SK-N-SH (cell line): ENCODE measurements around the gene RAC2. TPM values are rescaled to one million over a fixed set of nuclear protein-coding genes. Genes with fewer than 3 reads are reported as not detected.
A peak's percentile ranks its signal among the peaks of the same experiment; 100 is the strongest.

Experiments
- CTCF ChIA-PET: fragments of 300-600, 350-600 bp; formaldehyde crosslinking; extraction: SDS; loops from one replicate; lab custom pipeline; 2021; lab: Yijun Ruan, JAX
- POLR2A ChIA-PET: fragments of 350-600 bp; sonication (Branson Sonifier 250); formaldehyde crosslinking; extraction: SDS; loops from one replicate; lab custom pipeline; 2020; ENCODE audit warnings: antibody characterized with exemption, inconsistent platforms; lab: Yijun Ruan, JAX
- DNase-seq: peaks from one replicate; pipeline ENCODE4 v3.0.0; 2012
- H2AFZ ChIP-seq: fragments of 200-600 bp; sonication (generic); 2 replicates; pipeline ENCODE4 v1.8.1; 2016; ENCODE audit warnings: antibody characterized with exemption, mild to moderate bottlenecking, low read depth
- H3F3A ChIP-seq: fragments of 200-600 bp; sonication (generic); replicated peaks from 2 replicates; pipeline ENCODE3; 2016; ENCODE audit warnings: antibody characterized with exemption, mild to moderate bottlenecking; ENCODE audit not compliant: insufficient read depth
- H3K27ac ChIP-seq, 2 experiments: fragments of 200-500 bp in 1 of 2; fragments of 200-600 bp in 1 of 2; sonication (Bioruptor generic) in 1 of 2; sonication (generic), shearing (Covaris generic) in 1 of 2; 2 replicates each; pipeline versions ENCODE4 v1.5.1 to v1.6.1; 2014 to 2016; ENCODE audit warnings: low read depth in 2 of 2, inconsistent platforms in 1 of 2, low read length in 1 of 2, mild to moderate bottlenecking in 1 of 2, mixed read lengths in 1 of 2
- H3K27me3 ChIP-seq: fragments of 200-600 bp; sonication (generic), shearing (Covaris generic); 2 replicates; pipeline ENCODE4 v1.6.1; 2016; ENCODE audit warnings: mixed run types; ENCODE audit not compliant: insufficient read depth
- H3K36me3 ChIP-seq, 2 experiments: fragments of 200-500 bp in 1 of 2; fragments of 200-600 bp in 1 of 2; sonication (Bioruptor generic) in 1 of 2; sonication (generic) in 1 of 2; replicated peaks in 1 of 2; 2 replicates each; pipeline versions ENCODE3 to v1.5.1; 2014 to 2016; ENCODE audit warnings: low read length in 1 of 2, mild to moderate bottlenecking in 1 of 2; ENCODE audit not compliant: insufficient read depth in 2 of 2, control insufficient read depth in 1 of 2
- H3K4me1 ChIP-seq, 2 experiments: fragments of 200-500 bp in 1 of 2; fragments of 200-600 bp in 1 of 2; sonication (Bioruptor generic) in 1 of 2; sonication (generic), shearing (Covaris generic) in 1 of 2; 2 replicates each; pipeline versions ENCODE4 v1.5.1 to v1.6.1; 2014 to 2016; ENCODE audit warnings: low read depth in 1 of 2, low read length in 1 of 2, mixed run types in 1 of 2; ENCODE audit not compliant: insufficient read depth in 2 of 2, control insufficient read depth in 1 of 2
- H3K4me2 ChIP-seq: fragments of 200-600 bp; sonication (generic), shearing (Covaris generic); 2 replicates; pipeline ENCODE4 v1.6.1; 2017; ENCODE audit warnings: mixed run types
- H3K4me3 ChIP-seq, 2 experiments: fragments of 200-500 bp in 1 of 2; fragments of 200-600 bp in 1 of 2; sonication (Bioruptor generic) in 1 of 2; sonication (generic), shearing (Covaris generic) in 1 of 2; 2 replicates each; pipeline versions ENCODE4 v1.5.1 to v1.8.1; 2014 to 2016; ENCODE audit warnings: low read depth in 2 of 2, inconsistent platforms in 1 of 2, low read length in 1 of 2, mild to moderate bottlenecking in 1 of 2, mixed read lengths in 1 of 2, moderate library complexity in 1 of 2
- H3K79me2 ChIP-seq: fragments of 200-600 bp; sonication (generic); 2 replicates; pipeline ENCODE4 v1.8.1; 2017; ENCODE audit warnings: mild to moderate bottlenecking; ENCODE audit not compliant: insufficient read depth
- H3K9ac ChIP-seq: fragments of 200-600 bp; sonication (generic); 2 replicates; pipeline ENCODE4 v1.6.1; 2017; ENCODE audit warnings: mixed run types
- H3K9me2 ChIP-seq: fragments of 200-600 bp; sonication (generic); 2 replicates; pipeline ENCODE4 v1.6.1; 2017; ENCODE audit warnings: mixed run types
- H3K9me3 ChIP-seq: fragments of 200-600 bp; sonication (generic); 2 replicates; pipeline ENCODE4 v1.6.1; 2017; ENCODE audit warnings: mixed run types, mild to moderate bottlenecking, moderate library complexity
- H4K20me1 ChIP-seq: fragments of 200-600 bp; sonication (generic); 2 replicates; pipeline ENCODE4 v1.6.1; 2017; ENCODE audit warnings: mild to moderate bottlenecking, mixed run types; ENCODE audit not compliant: insufficient read depth
- FOXM1 ChIP-seq: IDR thresholded peaks from 2 replicates; pipeline ENCODE4 v1.4.0; 2012; ENCODE audit warnings: low read depth, mild to moderate bottlenecking
- JUND ChIP-seq: IDR thresholded peaks from 2 replicates; pipeline ENCODE4 v1.4.0; 2012
- NRF1 ChIP-seq: IDR thresholded peaks from 2 replicates; pipeline ENCODE4 v1.6.1; 2012; ENCODE audit warnings: low read depth, mild to moderate bottlenecking, low read length
- POLR2AphosphoS5 ChIP-seq: IDR thresholded peaks from 2 replicates; pipeline ENCODE4 v1.6.1; 2012; ENCODE audit warnings: low read depth, low read length
- RCOR1 ChIP-seq: fragments of 150-350 bp; IDR thresholded peaks from 2 replicates; pipeline ENCODE4 v1.6.1; 2017; ENCODE audit warnings: antibody characterized with exemption, low read length
- REST ChIP-seq: IDR thresholded peaks from 2 replicates; pipeline ENCODE4 v1.6.1; 2012; ENCODE audit warnings: mild to moderate bottlenecking, low read depth, low read length, moderate library complexity
- RFX5 ChIP-seq: IDR thresholded peaks from 2 replicates; pipeline ENCODE4 v1.6.1; 2012; ENCODE audit warnings: mild to moderate bottlenecking, improper control_type of control experiment, low read length
- RXRA ChIP-seq: IDR thresholded peaks from 2 replicates; pipeline ENCODE4 v1.4.0; 2012; ENCODE audit warnings: low read depth, mild to moderate bottlenecking, borderline replicate concordance
- SIN3A ChIP-seq: IDR thresholded peaks from 2 replicates; pipeline ENCODE4 v1.6.1; 2012; ENCODE audit warnings: low read depth, mild to moderate bottlenecking, low read length, moderate library complexity, borderline replicate concordance
- TCF12 ChIP-seq: IDR thresholded peaks from 2 replicates; pipeline ENCODE4 v1.4.0; 2012
- USF1 ChIP-seq: IDR thresholded peaks from 2 replicates; pipeline ENCODE4 v1.4.0; 2012; ENCODE audit warnings: low read depth, borderline replicate concordance
- YY1 ChIP-seq: IDR thresholded peaks from 2 replicates; pipeline ENCODE4 v1.4.0; 2012; ENCODE audit warnings: low read depth, mild to moderate bottlenecking
- WGBS: methylation state at CpG from one replicate; pipeline ENCODE4 v1.1.6; 2017; ENCODE audit warnings: low lambda C conversion rate; 5-methylcytosine and 5-hydroxymethylcytosine counted together
- polyA plus RNA-seq, 3 experiments: library from polyadenylated mRNA; depleted of rRNA; stranded (reverse); fragments of >200 nt; gene quantifications; 2 replicates each; pipeline ENCODE4 v1.2.3, GENCODE V29; 2012

The RAC2 gene
- polyA plus RNA-seq, 1 of the 3 experiments (the other 2 are of a cell fraction): 29.9 TPM

GRCh38 chr22:37256075-37256726 is 12.1 kb upstream of the RAC2 start:
- H3K4me1 ChIP-seq: peaks cover 4 to 21% of the 10 kb centered on the region in 2 experiments
- 81% methylated on average over 9 of the region's 10 CpGs for WGBS
- DNase-seq: no peak
- H3K4me2 ChIP-seq: no peak overlapping the region
- no peaks in the 10 kb centered on the region for H3K9me2 ChIP-seq
- ChIA-PET CTCF (interaction anchor here (0.6 to 1.6 kb wide), 3 partner anchors 57 to 474 kb away, joined by 3 to 4 read pairs (median 3); no protein-coding TSS in a partner anchor), POLR2A (no interaction called here)
- no peak overlapping the region for H3K4me3 ChIP-seq
- H4K20me1 ChIP-seq: no peaks in the 10 kb centered on the region
- H3K79me2 ChIP-seq: no peaks in the 10 kb centered on the region
- H3K36me3 ChIP-seq: no peaks in the 10 kb centered on the region
- TF ChIP-seq RCOR1: no peak
- TF ChIP-seq YY1: no peak
- TF ChIP-seq FOXM1: no peak
- TF ChIP-seq USF1: no peak
- no peak for TF ChIP-seq SIN3A
- TF ChIP-seq POLR2AphosphoS5: no peak
- no peak for TF ChIP-seq TCF12
- TF ChIP-seq RXRA: no peak
- TF ChIP-seq REST: no peak
- TF ChIP-seq NRF1: no peak
- no peak for TF ChIP-seq RFX5
- no peak overlapping the region for H3K9ac ChIP-seq
- H3K9me3 ChIP-seq: no peaks in the 10 kb centered on the region
- H3F3A ChIP-seq: peaks cover 19% of the 10 kb centered on the region
- H3K27ac ChIP-seq: no peak overlapping the region
- no peaks in the 10 kb centered on the region for H3K27me3 ChIP-seq
- H2AFZ ChIP-seq: no peak overlapping the region

- H3K36me3 ChIP-seq: no peaks in the 10 kb centered on the region
- no peaks in the 10 kb centered on the region for H3K27me3 ChIP-seq
- ChIA-PET CTCF (interaction anchor here (0.9 to 1.6 kb wide), 2 partner anchors 56 to 351 kb away, joined by 3 to 4 read pairs; no protein-coding TSS in a partner anchor), POLR2A (no interaction called here)
- peaks cover 19% of the 10 kb centered on the region for H3F3A ChIP-seq
- H3K4me3 ChIP-seq: no peak overlapping the region
- H3K4me1 ChIP-seq: peaks cover 4 to 21% of the 10 kb centered on the region in 2 experiments
- H3K9me3 ChIP-seq: no peaks in the 10 kb centered on the region
- no peak overlapping the region for H3K27ac ChIP-seq
- no peak overlapping the region for H3K9ac ChIP-seq
- H3K79me2 ChIP-seq: no peaks in the 10 kb centered on the region
- peak overlapping the region; percentile 45; the same call in 1 of the 2 replicates for H3K4me2 ChIP-seq
- no peaks in the 10 kb centered on the region for H3K9me2 ChIP-seq
- TF ChIP-seq JUND (no peak), RFX5 (no peak)
- no peak for DNase-seq
- H2AFZ ChIP-seq: peak overlapping the region; percentile 63; the same call in 1 of the 2 replicates
- no peaks in the 10 kb centered on the region for H4K20me1 ChIP-seq
Measured at GRCh38 chr22:37255558-37256006, 11.5 kb upstream of the RAC2 start.
